ENCODE measurements around the gene RXRB. TPM values are rescaled to one million over a fixed set of nuclear protein-coding genes. Genes with fewer than 3 reads are reported as not detected.

The RXRB gene
- total and polyA plus RNA-seq, 2 of the 13 experiments (the other 11 are each of a cell fraction or from before 2014, with no cell fraction given) = 26.7 to 55.7 TPM

DNA sequence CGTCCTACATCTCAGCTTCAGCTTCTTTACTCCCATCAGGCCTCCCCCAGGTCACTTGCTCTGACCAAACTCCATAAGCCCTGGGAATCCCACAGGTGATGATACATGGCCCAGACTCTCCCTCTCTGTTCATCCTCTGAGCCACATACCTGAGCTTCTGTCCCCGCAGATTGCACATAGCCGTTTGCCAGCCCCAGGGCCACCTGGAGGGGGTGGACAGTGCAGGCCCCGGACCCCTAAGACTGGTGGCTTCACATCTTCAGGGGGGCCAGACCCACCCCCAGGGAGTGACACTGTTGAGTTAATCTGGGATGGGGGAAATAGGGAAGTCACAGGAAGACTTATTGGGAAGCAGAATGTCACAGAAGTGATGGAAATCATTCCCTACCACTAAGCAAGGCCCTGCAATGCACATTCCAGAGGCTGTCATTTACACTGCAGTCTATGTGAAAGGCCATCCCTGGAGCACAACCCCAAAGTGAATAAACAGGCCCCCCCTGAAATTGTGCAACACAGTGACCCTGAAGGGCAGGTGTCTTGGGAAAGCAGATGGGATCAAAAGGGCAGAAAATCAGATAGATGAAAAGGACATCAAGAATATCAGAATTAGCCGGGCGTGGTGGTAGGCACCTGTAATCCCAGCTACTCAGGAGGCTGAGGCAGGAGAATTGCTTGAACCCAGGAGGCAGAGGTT is 2.2 kb downstream of the RXRB start (continued):
- TF ChIP-seq, protein P1, sequence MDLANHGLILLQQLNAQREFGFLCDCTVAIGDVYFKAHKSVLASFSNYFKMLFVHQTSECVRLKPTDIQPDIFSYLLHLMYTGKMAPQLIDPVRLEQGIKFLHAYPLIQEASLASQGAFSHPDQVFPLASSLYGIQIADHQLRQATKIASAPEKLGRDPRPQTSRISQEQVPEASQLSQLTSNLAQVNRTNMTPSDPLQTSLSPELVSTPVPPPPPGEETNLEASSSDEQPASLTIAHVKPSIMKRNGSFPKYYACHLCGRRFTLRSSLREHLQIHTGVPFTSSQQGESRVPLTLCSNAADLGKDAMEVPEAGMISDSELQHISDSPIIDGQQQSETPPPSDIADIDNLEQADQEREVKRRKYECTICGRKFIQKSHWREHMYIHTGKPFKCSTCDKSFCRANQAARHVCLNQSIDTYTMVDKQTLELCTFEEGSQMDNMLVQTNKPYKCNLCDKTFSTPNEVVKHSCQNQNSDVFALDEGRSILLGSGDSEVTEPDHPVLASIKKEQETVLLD (CRISPR knock-in tag; IDR thresholded peaks at IDR 0.05; ENCODE audit: low read depth) = peak; percentile 87
- TF ChIP-seq ESRRA (CRISPR knock-in tag; IDR thresholded peaks at IDR 0.05; ENCODE audit: low read depth) (peak; percentile 93), FOXM1 (CRISPR knock-in tag; IDR thresholded peaks at IDR 0.05) (no peak), NFIB (CRISPR knock-in tag; IDR thresholded peaks at IDR 0.05; ENCODE audit: borderline replicate concordance) (no peak), SOX5 (CRISPR knock-in tag; IDR thresholded peaks at IDR 0.05; ENCODE audit: borderline replicate concordance) (peak; percentile 90), KLF13 (CRISPR knock-in tag; IDR thresholded peaks at IDR 0.05) (no peak), RXRA (CRISPR knock-in tag; IDR thresholded peaks at IDR 0.05) (peak; percentile 95), ZNF564 (CRISPR knock-in tag; IDR thresholded peaks at IDR 0.05) (0 out of 2 replicates have a peak, but pooled peaks have one; percentile 40), ZNF205 (CRISPR knock-in tag; IDR thresholded peaks at IDR 0.05) (peak; percentile 81; the same call in 1 of the 2 replicates), RFXAP (CRISPR knock-in tag; IDR thresholded peaks at IDR 0.05; ENCODE audit: borderline replicate concordance) (peak; percentile 69; the same call in 1 of the 2 replicates), KLF16 (CRISPR knock-in tag; IDR thresholded peaks at IDR 0.05) (peak in 1 of 2 experiments; percentile 98; a peak in 2 of 4 replicates), ZNF674 (CRISPR knock-in tag; IDR thresholded peaks at IDR 0.05; ENCODE audit: low read depth) (no peak), ZNF33B (CRISPR knock-in tag; IDR thresholded peaks at IDR 0.05) (no peak)
- TF ChIP-seq, protein P2, sequence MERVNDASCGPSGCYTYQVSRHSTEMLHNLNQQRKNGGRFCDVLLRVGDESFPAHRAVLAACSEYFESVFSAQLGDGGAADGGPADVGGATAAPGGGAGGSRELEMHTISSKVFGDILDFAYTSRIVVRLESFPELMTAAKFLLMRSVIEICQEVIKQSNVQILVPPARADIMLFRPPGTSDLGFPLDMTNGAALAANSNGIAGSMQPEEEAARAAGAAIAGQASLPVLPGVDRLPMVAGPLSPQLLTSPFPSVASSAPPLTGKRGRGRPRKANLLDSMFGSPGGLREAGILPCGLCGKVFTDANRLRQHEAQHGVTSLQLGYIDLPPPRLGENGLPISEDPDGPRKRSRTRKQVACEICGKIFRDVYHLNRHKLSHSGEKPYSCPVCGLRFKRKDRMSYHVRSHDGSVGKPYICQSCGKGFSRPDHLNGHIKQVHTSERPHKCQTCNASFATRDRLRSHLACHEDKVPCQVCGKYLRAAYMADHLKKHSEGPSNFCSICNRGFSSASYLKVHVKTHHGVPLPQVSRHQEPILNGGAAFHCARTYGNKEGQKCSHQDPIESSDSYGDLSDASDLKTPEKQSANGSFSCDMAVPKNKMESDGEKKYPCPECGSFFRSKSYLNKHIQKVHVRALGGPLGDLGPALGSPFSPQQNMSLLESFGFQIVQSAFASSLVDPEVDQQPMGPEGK (CRISPR knock-in tag; IDR thresholded peaks at IDR 0.05) = peak; percentile 100
- TF ChIP-seq, protein P3, sequence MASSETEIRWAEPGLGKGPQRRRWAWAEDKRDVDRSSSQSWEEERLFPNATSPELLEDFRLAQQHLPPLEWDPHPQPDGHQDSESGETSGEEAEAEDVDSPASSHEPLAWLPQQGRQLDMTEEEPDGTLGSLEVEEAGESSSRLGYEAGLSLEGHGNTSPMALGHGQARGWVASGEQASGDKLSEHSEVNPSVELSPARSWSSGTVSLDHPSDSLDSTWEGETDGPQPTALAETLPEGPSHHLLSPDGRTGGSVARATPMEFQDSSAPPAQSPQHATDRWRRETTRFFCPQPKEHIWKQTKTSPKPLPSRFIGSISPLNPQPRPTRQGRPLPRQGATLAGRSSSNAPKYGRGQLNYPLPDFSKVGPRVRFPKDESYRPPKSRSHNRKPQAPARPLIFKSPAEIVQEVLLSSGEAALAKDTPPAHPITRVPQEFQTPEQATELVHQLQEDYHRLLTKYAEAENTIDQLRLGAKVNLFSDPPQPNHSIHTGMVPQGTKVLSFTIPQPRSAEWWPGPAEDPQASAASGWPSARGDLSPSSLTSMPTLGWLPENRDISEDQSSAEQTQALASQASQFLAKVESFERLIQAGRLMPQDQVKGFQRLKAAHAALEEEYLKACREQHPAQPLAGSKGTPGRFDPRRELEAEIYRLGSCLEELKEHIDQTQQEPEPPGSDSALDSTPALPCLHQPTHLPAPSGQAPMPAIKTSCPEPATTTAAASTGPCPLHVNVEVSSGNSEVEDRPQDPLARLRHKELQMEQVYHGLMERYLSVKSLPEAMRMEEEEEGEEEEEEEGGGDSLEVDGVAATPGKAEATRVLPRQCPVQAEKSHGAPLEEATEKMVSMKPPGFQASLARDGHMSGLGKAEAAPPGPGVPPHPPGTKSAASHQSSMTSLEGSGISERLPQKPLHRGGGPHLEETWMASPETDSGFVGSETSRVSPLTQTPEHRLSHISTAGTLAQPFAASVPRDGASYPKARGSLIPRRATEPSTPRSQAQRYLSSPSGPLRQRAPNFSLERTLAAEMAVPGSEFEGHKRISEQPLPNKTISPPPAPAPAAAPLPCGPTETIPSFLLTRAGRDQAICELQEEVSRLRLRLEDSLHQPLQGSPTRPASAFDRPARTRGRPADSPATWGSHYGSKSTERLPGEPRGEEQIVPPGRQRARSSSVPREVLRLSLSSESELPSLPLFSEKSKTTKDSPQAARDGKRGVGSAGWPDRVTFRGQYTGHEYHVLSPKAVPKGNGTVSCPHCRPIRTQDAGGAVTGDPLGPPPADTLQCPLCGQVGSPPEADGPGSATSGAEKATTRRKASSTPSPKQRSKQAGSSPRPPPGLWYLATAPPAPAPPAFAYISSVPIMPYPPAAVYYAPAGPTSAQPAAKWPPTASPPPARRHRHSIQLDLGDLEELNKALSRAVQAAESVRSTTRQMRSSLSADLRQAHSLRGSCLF (CRISPR knock-in tag; IDR thresholded peaks at IDR 0.05; ENCODE audit: borderline replicate concordance) = no peak
- TF ChIP-seq, protein P4, sequence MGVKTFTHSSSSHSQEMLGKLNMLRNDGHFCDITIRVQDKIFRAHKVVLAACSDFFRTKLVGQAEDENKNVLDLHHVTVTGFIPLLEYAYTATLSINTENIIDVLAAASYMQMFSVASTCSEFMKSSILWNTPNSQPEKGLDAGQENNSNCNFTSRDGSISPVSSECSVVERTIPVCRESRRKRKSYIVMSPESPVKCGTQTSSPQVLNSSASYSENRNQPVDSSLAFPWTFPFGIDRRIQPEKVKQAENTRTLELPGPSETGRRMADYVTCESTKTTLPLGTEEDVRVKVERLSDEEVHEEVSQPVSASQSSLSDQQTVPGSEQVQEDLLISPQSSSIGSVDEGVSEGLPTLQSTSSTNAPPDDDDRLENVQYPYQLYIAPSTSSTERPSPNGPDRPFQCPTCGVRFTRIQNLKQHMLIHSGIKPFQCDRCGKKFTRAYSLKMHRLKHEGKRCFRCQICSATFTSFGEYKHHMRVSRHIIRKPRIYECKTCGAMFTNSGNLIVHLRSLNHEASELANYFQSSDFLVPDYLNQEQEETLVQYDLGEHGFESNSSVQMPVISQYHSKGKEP (CRISPR knock-in tag; IDR thresholded peaks at IDR 0.05) = no peak
- TF ChIP-seq, protein P5, sequence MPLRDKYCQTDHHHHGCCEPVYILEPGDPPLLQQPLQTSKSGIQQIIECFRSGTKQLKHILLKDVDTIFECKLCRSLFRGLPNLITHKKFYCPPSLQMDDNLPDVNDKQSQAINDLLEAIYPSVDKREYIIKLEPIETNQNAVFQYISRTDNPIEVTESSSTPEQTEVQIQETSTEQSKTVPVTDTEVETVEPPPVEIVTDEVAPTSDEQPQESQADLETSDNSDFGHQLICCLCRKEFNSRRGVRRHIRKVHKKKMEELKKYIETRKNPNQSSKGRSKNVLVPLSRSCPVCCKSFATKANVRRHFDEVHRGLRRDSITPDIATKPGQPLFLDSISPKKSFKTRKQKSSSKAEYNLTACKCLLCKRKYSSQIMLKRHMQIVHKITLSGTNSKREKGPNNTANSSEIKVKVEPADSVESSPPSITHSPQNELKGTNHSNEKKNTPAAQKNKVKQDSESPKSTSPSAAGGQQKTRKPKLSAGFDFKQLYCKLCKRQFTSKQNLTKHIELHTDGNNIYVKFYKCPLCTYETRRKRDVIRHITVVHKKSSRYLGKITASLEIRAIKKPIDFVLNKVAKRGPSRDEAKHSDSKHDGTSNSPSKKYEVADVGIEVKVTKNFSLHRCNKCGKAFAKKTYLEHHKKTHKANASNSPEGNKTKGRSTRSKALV (CRISPR knock-in tag; IDR thresholded peaks at IDR 0.05) = peak; percentile 59; the same call in 1 of the 2 replicates
